Natural killer cell (primary cell): ENCODE results near the gene SLC13A5. TPM values are rescaled to one million over a fixed set of nuclear protein-coding genes. Genes with fewer than 3 reads are reported as not detected.
A peak's percentile ranks its signal among the peaks of the same experiment; 100 is the strongest.

Source experiments
- ATAC-seq, 3 donors: fragments of 150-1000 bp in 2 of 3; fragments of 200-7000 bp in 1 of 3; cut with Tn5 transposase; 1 replicate in 1 of 3; 2 replicates in 2 of 3; pipeline ENCODE4 v1.10.0; 2021; ENCODE audit warnings: mild to moderate bottlenecking in 2 of 3, moderate library complexity in 2 of 3
- DNase-seq, 2 donors: peaks; one replicate each; pipeline versions ENCODE4 v3.0.0 to v3.0.0-alpha.2; 2013 to 2021; ENCODE audit warnings: mixed read lengths in 1 of 2
- H3K27ac ChIP-seq: one replicate; pipeline ENCODE4 v1.5.1; 2013; ENCODE audit warnings: mild to moderate bottlenecking, low read length
- H3K27me3 ChIP-seq: one replicate; pipeline ENCODE4 v1.6.1; 2013; ENCODE audit warnings: low read length; ENCODE audit not compliant: control insufficient read depth, insufficient read depth
- H3K36me3 ChIP-seq: one replicate; pipeline ENCODE4 v1.6.1; 2013; ENCODE audit warnings: low read length; ENCODE audit not compliant: control insufficient read depth, insufficient read depth
- H3K4me1 ChIP-seq: one replicate; pipeline ENCODE4 v1.6.1; 2013; ENCODE audit warnings: low read length; ENCODE audit not compliant: control insufficient read depth, insufficient read depth
- H3K4me3 ChIP-seq: one replicate; pipeline ENCODE4 v1.5.1; 2013; ENCODE audit warnings: low read length
- H3K9me3 ChIP-seq: one replicate; pipeline ENCODE4 v1.6.1; 2013; ENCODE audit warnings: low read length; ENCODE audit not compliant: control insufficient read depth, insufficient read depth
- H3K27ac Mint-ChIP-seq, 2 donors: one replicate each; pipeline ENCODE4 v1.8.0; 2022; ENCODE audit warnings: mild to moderate bottlenecking in 2 of 2, mixed read lengths in 2 of 2, moderate library complexity in 1 of 2
- H3K27me3 Mint-ChIP-seq, 2 donors: one replicate each; pipeline ENCODE4 v1.8.0; 2022; ENCODE audit warnings: low read depth in 2 of 2, mixed read lengths in 2 of 2
- H3K36me3 Mint-ChIP-seq: one replicate; pipeline ENCODE4 v1.8.0; 2022; ENCODE audit warnings: mixed read lengths
- H3K4me1 Mint-ChIP-seq, 2 donors: one replicate each; pipeline ENCODE4 v1.8.0; 2022; ENCODE audit warnings: mixed read lengths in 2 of 2
- H3K4me3 Mint-ChIP-seq: one replicate; pipeline ENCODE4 v1.8.0; 2022; ENCODE audit warnings: mild to moderate bottlenecking, moderate library complexity, mixed read lengths
- H3K9me3 Mint-ChIP-seq, 2 donors: one replicate each; pipeline ENCODE4 v1.8.0; 2022; ENCODE audit warnings: mixed read lengths in 2 of 2
- CTCF ChIP-seq: fragments of 200-600 bp; IDR thresholded peaks from one replicate; pipeline ENCODE4 v1.8.0; 2022; ENCODE audit warnings: antibody characterized with exemption
- WGBS: methylation state at CpG from one replicate; pipeline ENCODE4 v1.1.7; 2013; ENCODE audit warnings: missing lambda C conversion rate; ENCODE audit not compliant: insufficient coverage; 5-methylcytosine and 5-hydroxymethylcytosine counted together
- intact Hi-C: fragments of 100-400 bp; cut with micrococcal nuclease; formaldehyde crosslinking; loops from one replicate; pipeline ENCODE4 v1.14.2; 2022
- total RNA-seq, 4 donors: library from RNA; stranded (reverse); fragments of 120-200 nt in 1 of 4; gene quantifications; one replicate each; pipeline versions ENCODE4 v1.2.3 to v1.2.4, GENCODE V29; 2013 to 2022

Gene SLC13A5
- total RNA-seq, 3 donors from 2014 or later (not counting 1 experiment from before 2014, with no cell fraction given), result not detected

GRCh38 chr17:6643451-6644125 lies 69.6 kb downstream of the SLC13A5 start:
- no peaks in the 10 kb centered on the region for H3K9me3 Mint-ChIP-seq
- no peak overlapping the region for H3K27ac ChIP-seq
- H3K4me3 ChIP-seq, result no peak overlapping the region
- 69% methylated on average over 4 of the region's 5 CpGs for WGBS
- no peak for TF ChIP-seq CTCF
- H3K27me3 Mint-ChIP-seq, result no peaks in the 10 kb centered on the region
- no peaks in the 10 kb centered on the region for H3K9me3 ChIP-seq
- H3K36me3 ChIP-seq, result peaks cover 37% of the 10 kb centered on the region
- peak overlapping the region; percentile 8 to 53 for H3K27ac Mint-ChIP-seq
- DNase-seq (no peak), ATAC-seq (no peak)
- peaks cover 50 to 57% of the 10 kb centered on the region in 2 donors for H3K4me1 Mint-ChIP-seq
- intact Hi-C loops, result no loop called here
- peaks cover 6% of the 10 kb centered on the region for H3K36me3 Mint-ChIP-seq
- no peak overlapping the region for H3K4me3 Mint-ChIP-seq
- H3K27me3 ChIP-seq, result no peaks in the 10 kb centered on the region
- H3K4me1 ChIP-seq, result peaks cover 22% of the 10 kb centered on the region

- intact Hi-C loops, result no loop called here
- no peak for ATAC-seq
- no peaks in the 10 kb centered on the region for H3K9me3 Mint-ChIP-seq
- H3K4me1 Mint-ChIP-seq, result peaks cover 47 to 54% of the 10 kb centered on the region in 2 donors
- no peak overlapping the region for H3K4me3 ChIP-seq
- H3K9me3 ChIP-seq, result no peaks in the 10 kb centered on the region
- H3K4me3 Mint-ChIP-seq, result peak overlapping the region; percentile 91
- peaks cover 33% of the 10 kb centered on the region for H3K36me3 ChIP-seq
- TF ChIP-seq CTCF, result no peak
- H3K27me3 ChIP-seq, result no peaks in the 10 kb centered on the region
- peak overlapping the region; percentile 53 to 93 for H3K27ac Mint-ChIP-seq
- no peaks in the 10 kb centered on the region for H3K27me3 Mint-ChIP-seq
- no CpG with 5 or more reads among the region's 2 CpGs for WGBS
- peaks cover 6% of the 10 kb centered on the region for H3K36me3 Mint-ChIP-seq
- no peak overlapping the region for H3K27ac ChIP-seq
- DNase-seq, result no peak
- peaks cover 29% of the 10 kb centered on the region for H3K4me1 ChIP-seq
Measured at GRCh38 chr17:6642592-6642991, 70.6 kb downstream of the SLC13A5 start.

DNA sequence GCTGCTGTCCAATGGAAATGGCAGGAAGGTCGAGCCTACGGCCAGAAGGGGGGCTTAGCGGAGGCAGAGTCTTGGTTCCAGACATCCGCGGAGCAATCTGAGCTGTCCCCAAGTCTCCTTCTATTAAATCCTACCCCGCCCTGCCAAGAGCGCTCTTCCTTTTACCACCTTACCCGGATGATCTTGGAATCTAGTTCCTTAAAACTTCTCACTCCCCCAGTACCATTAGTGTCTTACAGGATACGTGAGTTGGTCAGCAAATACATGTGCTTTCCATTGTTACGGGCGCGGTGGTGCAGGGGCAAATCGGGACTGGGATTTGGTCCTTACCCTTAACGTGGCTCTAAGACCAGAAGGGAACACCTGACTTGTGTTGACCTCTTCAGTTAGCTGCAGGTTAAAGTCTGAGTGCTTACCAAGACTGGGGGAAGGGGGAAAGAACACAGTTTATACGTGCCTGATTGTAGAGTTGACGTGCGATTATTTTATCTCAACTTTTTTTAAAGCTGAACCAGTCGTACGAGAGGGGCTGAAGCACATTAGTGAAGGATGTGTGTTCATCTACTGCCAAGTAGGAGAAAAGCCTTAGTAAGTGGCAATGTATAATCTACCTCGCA lies 71.8 kb downstream of the SLC13A5 start:
- peak overlapping the region; percentile 78 for H3K27ac ChIP-seq
- H3K36me3 ChIP-seq, result peaks cover 31% of the 10 kb centered on the region
- peak overlapping the region; percentile 93 to 94 for H3K27ac Mint-ChIP-seq
- peak in 1 of 2 donors; percentile 42 for DNase-seq
- peaks cover 48 to 60% of the 10 kb centered on the region in 2 donors for H3K4me1 Mint-ChIP-seq
- intact Hi-C loops, result loop anchor here (1.0 kb wide), 1 partner anchor 10 kb away; the partner anchor contains the start of genes C17orf100 and MED31
- H3K4me1 ChIP-seq, result peaks cover 29% of the 10 kb centered on the region
- H3K27me3 Mint-ChIP-seq, result no peaks in the 10 kb centered on the region
- H3K9me3 ChIP-seq, result no peaks in the 10 kb centered on the region
- H3K4me3 Mint-ChIP-seq, result peak overlapping the region; percentile 91
- 8% methylated on average over 20 of the region's 20 CpGs for WGBS
- peaks cover 6% of the 10 kb centered on the region for H3K36me3 Mint-ChIP-seq
- no peaks in the 10 kb centered on the region for H3K9me3 Mint-ChIP-seq
- peak overlapping the region; percentile 83 for H3K4me3 ChIP-seq
- TF ChIP-seq CTCF, result no peak
- no peaks in the 10 kb centered on the region for H3K27me3 ChIP-seq
- ATAC-seq, result peak in 1 of 3 donors; percentile 2
